Measurements from ENCODE around the gene SORCS2.

GRCh38 chr4:7360806-7361205, 168.5 kb downstream of the SORCS2 start:
- TF ChIP-seq HDAC1 (CRISPR knock-in tag; IDR thresholded peaks at IDR 0.05) (no peak), PAF1 (CRISPR knock-in tag; IDR thresholded peaks at IDR 0.05) (no peak), ZBTB2 (CRISPR knock-in tag; IDR thresholded peaks at IDR 0.05; ENCODE audit: low read depth) (no peak), ZNF431 (CRISPR knock-in tag; IDR thresholded peaks at IDR 0.05; ENCODE audit: borderline replicate concordance, low read depth) (no peak), ATF6 (CRISPR knock-in tag; conservative IDR thresholded peaks at IDR 0.05) (no peak), USF2 (IDR thresholded peaks at IDR 0.05; ENCODE audit: low read depth, low read length) (no peak), USF2 (CRISPR knock-in tag; IDR thresholded peaks at IDR 0.05; ENCODE audit: borderline replicate concordance) (no peak), KAT7 (CRISPR knock-in tag; IDR thresholded peaks at IDR 0.05; ENCODE audit: borderline replicate concordance) (no peak)
